Caco-2 (cell line): Measurements from ENCODE around the gene KANK3. TPM values are rescaled to one million over a fixed set of nuclear protein-coding genes. Genes with fewer than 3 reads are reported as not detected.

Experiments
- BruUV-seq: library from RNA; stranded (reverse); fragments of 400-500 nt; replicated peaks from 2 replicates; lab custom pipeline; 2021; lab: Mats Ljungman, UMichigan
- CTCF ChIA-PET: fragments of 300-600 bp; sonication (Branson Sonifier 250); formaldehyde crosslinking; loops from one replicate; lab custom pipeline; 2022; ENCODE audit warnings: antibody characterized with exemption; lab: Charles Lee
- POLR2A ChIA-PET: fragments of 300-600 bp; sonication (Branson Sonifier 250); formaldehyde crosslinking; loops from one replicate; lab custom pipeline; 2022; ENCODE audit warnings: antibody characterized with exemption; lab: Charles Lee
- DNase-seq, 2 experiments: peaks; one replicate each; pipeline versions ENCODE4 v3.0.0 to v3.0.0-alpha.2; 2020 to 2022
- H3K27me3 ChIP-seq: replicated peaks from 2 replicates; pipeline ENCODE4 v1.6.0; 2011; ENCODE audit warnings: low read length; ENCODE audit not compliant: control insufficient read depth, insufficient read depth
- H3K36me3 ChIP-seq: 2 replicates; pipeline ENCODE4 v1.5.1; 2011; ENCODE audit warnings: low read length; ENCODE audit not compliant: control insufficient read depth, insufficient read depth
- H3K4me1 ChIP-seq: fragments of 250-450 bp; sonication (Bioruptor Pico); 2 replicates; pipeline ENCODE4 v1.5.1; 2020; ENCODE audit warnings: mild to moderate bottlenecking
- H3K4me3 ChIP-seq: 2 replicates; pipeline ENCODE4 v1.5.1; 2011; ENCODE audit warnings: low read depth, mild to moderate bottlenecking, control low read depth, low read length
- H3K9me3 ChIP-seq: fragments of 250-450 bp; sonication (Bioruptor Pico); 2 replicates; pipeline ENCODE4 v1.5.1; 2020; ENCODE audit warnings: mild to moderate bottlenecking, moderate library complexity
- H3K27ac Mint-ChIP-seq: one replicate; pipeline ENCODE4 v1.8.0; 2022; ENCODE audit warnings: mixed read lengths; ENCODE audit not compliant: unreplicated experiment
- H3K27me3 Mint-ChIP-seq: one replicate; pipeline ENCODE4 v1.8.0; 2022; ENCODE audit warnings: mixed read lengths; ENCODE audit not compliant: insufficient read depth, unreplicated experiment
- H3K36me3 Mint-ChIP-seq: one replicate; pipeline ENCODE4 v1.8.0; 2022; ENCODE audit warnings: mild to moderate bottlenecking, mixed read lengths; ENCODE audit not compliant: insufficient read depth, unreplicated experiment
- H3K4me1 Mint-ChIP-seq: one replicate; pipeline ENCODE4 v1.8.0; 2022; ENCODE audit warnings: low read depth, mixed read lengths; ENCODE audit not compliant: unreplicated experiment
- H3K4me3 Mint-ChIP-seq: one replicate; pipeline ENCODE4 v1.8.0; 2022; ENCODE audit warnings: mild to moderate bottlenecking, moderate library complexity, mixed read lengths; ENCODE audit not compliant: unreplicated experiment
- H3K9me3 Mint-ChIP-seq: one replicate; pipeline ENCODE4 v1.8.0; 2022; ENCODE audit warnings: mixed read lengths; ENCODE audit not compliant: unreplicated experiment
- CTCF ChIP-seq, 2 experiments: fragments of 200-600 bp in 1 of 2; IDR thresholded peaks; 1 replicate in 1 of 2; 2 replicates in 1 of 2; pipeline versions ENCODE4 v1.5.1 to v1.8.0; 2011 to 2022; ENCODE audit warnings: antibody characterized with exemption in 1 of 2, control low read depth in 1 of 2, inconsistent platforms in 1 of 2, low read depth in 1 of 2, low read length in 1 of 2, mild to moderate bottlenecking in 1 of 2, moderate library complexity in 1 of 2; ENCODE audit not compliant: insufficient read depth in 1 of 2, severe bottlenecking in 1 of 2, unreplicated experiment in 1 of 2
- intact Hi-C: fragments of 100-400 bp; cut with micrococcal nuclease; formaldehyde crosslinking; loops from one replicate; pipeline ENCODE4 v1.10.0; 2022; ENCODE audit not compliant: unreplicated experiment
- total RNA-seq: library from RNA; stranded (reverse); gene quantifications from 2 replicates; pipeline ENCODE4 v1.2.3, GENCODE V29; 2022

The KANK3 gene
- total RNA-seq, 1 experiment from 2014 or later = 1.1 TPM

- BruUV-seq = no TSS peak
- Mint-ChIP-seq H3K9me3 (peaks cover 1% of the 10 kb centered on the region), H3K27me3 (no peaks in the 10 kb centered on the region), H3K4me1 (peaks cover 8% of the 10 kb centered on the region), H3K27ac (peak within 1 kb of the TSS; percentile 95), H3K36me3 (peaks cover 27% of the 10 kb centered on the region), H3K4me3 (peak within 1 kb of the TSS; percentile 81)
- intact Hi-C loops = loop anchor here (1.0 kb wide), 1 partner anchor 135 kb away; no protein-coding TSS in a partner anchor
- Histone ChIP-seq H3K27me3 (no peaks in the 10 kb centered on the region), H3K4me3 (peak within 1 kb of the TSS; percentile 86), H3K4me1 (peaks cover 18% of the 10 kb centered on the region; the same call in 1 of the 2 replicates), H3K9me3 (peaks cover 3% of the 10 kb centered on the region; the same call in 1 of the 2 replicates), H3K36me3 (peaks cover 1% of the 10 kb centered on the region)
- TF ChIP-seq CTCF (IDR thresholded peaks at IDR 0.05; ENCODE audit: insufficient read depth in 1 of 2, low read depth in 1 of 2, low read length in 1 of 2, severe bottlenecking in 1 of 2, unreplicated experiment in 1 of 2) = no peak
- POLR2A ChIA-PET = interaction anchor here (0.6 to 2.0 kb wide), 6 partner anchors 23 to 1321 kb away, joined by 4 to 18 read pairs (median 9); partner anchors contain the start of genes ANGPTL4, MARCHF2, ZNF414 and ZNF557
- CTCF ChIA-PET = interaction anchor here (0.6 to 3.9 kb wide), 4 partner anchors 16 to 37 kb away, joined by 3 to 21 read pairs (median 8); partner anchors contain the start of genes ANGPTL4 and MARCHF2
- DNase-seq = peak; percentile 99
Measured at GRCh38 chr19:8389891-8390616, 47.0 kb upstream of the KANK3 start, which contains the start of gene RAB11B. Gene RAB11B, plus strand, starts transcription at chr19:8390360. Its CDS starts 57 bp downstream, at chr19:8390417.

DNA sequence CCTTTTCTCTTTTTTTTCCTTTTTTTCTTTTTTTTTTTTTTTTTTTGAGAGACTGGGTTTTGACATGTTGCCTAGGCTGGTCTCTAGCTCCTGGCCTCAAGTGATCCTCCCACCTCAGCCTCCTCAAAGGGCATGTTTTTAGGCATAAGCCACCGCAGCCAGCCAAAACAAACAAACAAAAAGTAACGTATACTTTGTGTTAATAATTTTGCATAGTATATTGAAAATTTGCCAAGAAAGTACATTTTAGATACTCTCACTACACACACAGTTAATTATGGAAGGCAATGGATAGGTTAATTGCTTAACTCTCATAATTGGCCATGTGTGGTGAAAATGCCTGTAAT, 45.5 kb upstream of the KANK3 start:
- Histone ChIP-seq H3K4me3 (no peak overlapping the region), H3K36me3 (peaks cover 1% of the 10 kb centered on the region), H3K4me1 (peaks cover 13% of the 10 kb centered on the region; the same call in 1 of the 2 replicates), H3K27me3 (no peaks in the 10 kb centered on the region), H3K9me3 (peaks cover 3% of the 10 kb centered on the region; the same call in 1 of the 2 replicates)
- H3K27me3 Mint-ChIP-seq = no peaks in the 10 kb centered on the region
- TF ChIP-seq CTCF (IDR thresholded peaks at IDR 0.05; ENCODE audit: insufficient read depth in 1 of 2, low read depth in 1 of 2, low read length in 1 of 2, severe bottlenecking in 1 of 2, unreplicated experiment in 1 of 2) = no peak
- ChIA-PET CTCF (no interaction called here), POLR2A (interaction anchor here (0.7 kb wide), 1 partner anchor 13 kb away, joined by 6 read pairs; no protein-coding TSS in a partner anchor)
- H3K27ac Mint-ChIP-seq = peak overlapping the region; percentile 85
- H3K4me1 Mint-ChIP-seq = peaks cover 16% of the 10 kb centered on the region
- peak overlapping the region; percentile 61 for H3K4me3 Mint-ChIP-seq
- no TSS peak for BruUV-seq
- intact Hi-C loops = no loop called here
- peaks cover 10% of the 10 kb centered on the region for H3K9me3 Mint-ChIP-seq
- H3K36me3 Mint-ChIP-seq = peaks cover 21% of the 10 kb centered on the region
- no peak for DNase-seq
